ENCODE data around the gene ANKS6. TPM values are rescaled to one million over a fixed set of nuclear protein-coding genes. Genes with fewer than 3 reads are reported as not detected.

ANKS6 gene
- total and polyA plus RNA-seq, 2 of the 8 experiments (the other 6 are each of a cell fraction or from before 2014, with no cell fraction given): 34.1 to 56.3 TPM

GRCh38 chr9:98790842-98791607 is 5.3 kb downstream of the ANKS6 start (continued):
- TF ChIP-seq CHD7 (IDR thresholded peaks at IDR 0.05; ENCODE audit: insufficient replicate concordance, low read length) (no peak), JUN (IDR thresholded peaks at IDR 0.05; ENCODE audit: low read depth, low read length) (peak; percentile 75), POU5F1 (IDR thresholded peaks at IDR 0.05; ENCODE audit: low read depth, low read length) (no peak), ATF3 (IDR thresholded peaks at IDR 0.05; ENCODE audit: insufficient read depth, low read depth, low read length) (0 out of 2 replicates have a peak, but pooled peaks have one; percentile 31), TCF12 (IDR thresholded peaks at IDR 0.05; ENCODE audit: low read depth, low read length) (no peak), CBX5 (IDR thresholded peaks at IDR 0.05; ENCODE audit: low read depth, low read length) (no peak), FOSL1 (IDR thresholded peaks at IDR 0.05; ENCODE audit: insufficient read depth, low read depth, low read length) (no peak), SAP30 (IDR thresholded peaks at IDR 0.05; ENCODE audit: insufficient read depth, insufficient replicate concordance, low read length) (no peak), JUND (IDR thresholded peaks at IDR 0.05; ENCODE audit: low read length) (peak; percentile 58; the same call in 1 of the 2 replicates), SP4 (IDR thresholded peaks at IDR 0.05; ENCODE audit: low read length) (no peak)

Measured in H1 (cell line).